Stimulated activated CD4-positive, alpha-beta T cell treated with anti-CD3 and anti-CD28 coated beads, Interleukin-2, amount 100 ng/mL, for 24 hours (primary cell): ENCODE data around the gene PAAF1.

Source experiments
- DNase-seq, 2 donors: peaks; one replicate each; pipeline ENCODE4 v3.0.0-alpha.2; 2020

Gene PAAF1

GRCh38 chr11:73949246-73949645 is 72.4 kb downstream of the PAAF1 start:
- DNase-seq, result no peak

- DNase-seq, result no peak
These were observed 73.1 kb downstream of the PAAF1 start for GRCh38 chr11:73949912-73950311.

- no peak for DNase-seq
These were observed 74.3 kb downstream of the PAAF1 start, which contains the start of gene DNAJB13 for GRCh38 chr11:73950869-73951710. DNAJB13 (plus strand) TSS chr11:73951026; CDS start chr11:73951070, 44 bp downstream.

- DNase-seq, result no peak
These were observed 75.0 kb downstream of the PAAF1 start for GRCh38 chr11:73951797-73952196.

GRCh38 chr11:73956876-73957653 is 80.3 kb downstream of the PAAF1 start:
- no peak for DNase-seq

- no peak for DNase-seq
These were observed 81.0 kb downstream of the PAAF1 start for GRCh38 chr11:73957654-73958361.

GRCh38 chr11:73958521-73959141 is 81.8 kb downstream of the PAAF1 start:
- no peak for DNase-seq

- DNase-seq, result no peak
These were observed 84.5 kb downstream of the PAAF1 start for GRCh38 chr11:73961321-73961720.

GRCh38 chr11:73962101-73962705 is 85.4 kb downstream of the PAAF1 start:
- DNase-seq, result no peak

GRCh38 chr11:73963861-73964260 is 87.1 kb downstream of the PAAF1 start:
- DNase-seq, result no peak

- no peak for DNase-seq
These were observed 88.4 kb downstream of the PAAF1 start for GRCh38 chr11:73965076-73965763.

- DNase-seq, result no peak
These were observed 88.9 kb downstream of the PAAF1 start for GRCh38 chr11:73965764-73966121.

GRCh38 chr11:73968356-73968966 is 91.7 kb downstream of the PAAF1 start:
- no peak for DNase-seq

- no peak for DNase-seq
These were observed 92.3 kb downstream of the PAAF1 start for GRCh38 chr11:73969091-73969490.

GRCh38 chr11:73969991-73970800 is 93.4 kb downstream of the PAAF1 start:
- DNase-seq, result peak in 1 of 2 donors; percentile 25

GRCh38 chr11:73971175-73971719 is 94.4 kb downstream of the PAAF1 start:
- DNase-seq, result no peak

GRCh38 chr11:73972187-73972586 is 95.4 kb downstream of the PAAF1 start:
- DNase-seq, result no peak

- no peak for DNase-seq
These were observed 96.0 kb downstream of the PAAF1 start for GRCh38 chr11:73972620-73973449.
